RPMI7951 (cell line): Measurements from ENCODE around the gene FASTK. TPM values are rescaled to one million over a fixed set of nuclear protein-coding genes. Genes with fewer than 3 reads are reported as not detected.

Experiments used
- DNase-seq: peaks from one replicate; pipeline ENCODE4 v3.0.0-alpha.2; 2012; ENCODE audit warnings: low read depth
- total RNA-seq: library from RNA; depleted of rRNA; stranded (reverse); fragments of >200 nt; shearing (Covaris generic); gene quantifications from 2 replicates; pipeline ENCODE4 v1.2.3, GENCODE V29; 2014

The FASTK gene
- total RNA-seq, 1 experiment from 2014 or later = 61.3 TPM

DNA sequence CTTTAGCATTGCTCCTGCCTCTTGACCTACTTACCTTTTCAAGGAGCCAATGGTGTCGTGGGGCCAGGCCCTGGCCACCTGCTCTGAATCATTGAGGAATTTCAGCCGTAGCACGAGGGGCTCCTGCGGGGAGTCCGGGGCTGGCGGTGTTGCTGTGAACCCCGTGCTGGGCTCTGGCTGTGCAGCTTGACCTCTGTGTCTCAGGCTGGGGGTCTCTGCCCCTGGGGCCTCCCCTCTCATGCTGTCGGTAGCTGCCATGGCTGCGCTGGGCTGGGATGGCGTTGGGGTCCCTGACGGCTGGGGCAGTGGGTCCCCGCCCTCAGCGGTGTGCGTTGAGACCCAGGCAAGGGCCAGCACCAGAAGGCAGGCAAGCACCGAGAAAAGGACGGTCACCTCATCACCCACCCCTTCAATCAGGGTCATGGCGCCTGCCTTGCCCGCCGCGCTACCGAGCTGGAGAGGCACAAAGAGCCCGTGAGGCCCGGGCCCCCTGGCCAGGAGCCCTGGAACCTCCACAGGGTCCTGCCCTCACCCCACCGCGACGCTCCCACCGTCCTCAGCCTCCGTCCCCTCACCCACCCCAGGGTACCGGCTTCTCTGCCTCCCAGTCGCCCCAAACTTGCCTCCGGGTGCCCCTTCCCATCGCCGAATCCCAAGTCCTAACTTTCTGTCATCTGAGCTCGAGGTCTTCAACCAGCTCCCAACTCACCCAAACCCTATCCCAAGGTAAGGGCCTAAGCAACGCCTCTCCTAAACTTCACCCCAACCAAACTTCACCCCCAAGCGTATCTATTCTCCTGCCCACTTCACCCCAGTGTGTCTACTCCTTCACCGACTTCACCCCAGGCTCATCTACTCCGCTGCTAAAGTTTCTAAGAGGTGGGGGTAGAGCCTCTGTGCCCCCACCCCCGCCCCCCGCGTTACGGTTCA lies 1.8 kb upstream of the FASTK start:
- no peak for DNase-seq

DNA sequence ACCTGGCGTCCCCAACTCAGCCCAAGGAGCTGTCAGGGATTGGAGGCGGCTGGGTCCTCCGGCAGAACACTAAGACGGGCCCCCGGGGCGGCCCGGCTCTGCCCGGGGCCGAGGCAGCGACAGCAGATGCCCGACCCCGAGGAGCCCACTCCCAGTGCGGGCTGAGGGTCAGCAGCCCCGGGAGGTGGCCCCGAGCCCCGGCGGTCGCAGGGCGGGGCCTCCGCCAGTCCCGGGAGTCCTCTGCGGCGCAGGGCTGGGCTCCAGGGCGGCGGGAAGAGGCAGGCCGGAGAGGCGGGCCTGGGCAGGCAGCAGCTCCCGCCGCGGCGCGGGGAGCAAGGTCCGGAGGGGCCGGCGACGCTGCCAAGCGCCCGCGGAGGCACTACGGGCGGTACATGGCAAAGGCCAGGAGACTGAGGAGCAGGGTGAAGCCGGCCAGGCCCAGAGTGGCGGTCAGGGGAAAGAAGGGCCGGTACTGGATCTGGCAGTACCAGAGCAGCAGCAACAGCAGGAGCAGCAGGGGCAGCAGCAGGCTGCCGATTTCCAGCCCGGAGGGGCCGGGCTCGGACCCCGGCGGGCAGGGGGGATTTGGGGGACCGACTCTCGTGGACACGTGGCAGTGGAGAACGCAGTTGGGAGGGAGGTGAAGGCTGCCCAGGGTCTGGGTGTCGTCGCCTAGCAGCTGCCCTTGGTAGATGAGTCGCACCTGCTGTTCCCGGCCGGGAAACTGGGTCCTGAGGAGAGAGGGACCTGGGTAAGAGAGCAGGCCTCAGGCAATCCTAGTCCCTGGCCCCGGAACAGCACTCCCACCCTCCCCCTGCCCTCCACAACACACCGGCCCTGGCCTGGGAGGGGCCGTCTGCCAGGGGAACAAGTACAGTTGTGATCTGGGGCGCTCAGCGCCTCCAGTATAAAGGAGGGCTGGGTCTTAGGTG lies 827 bp upstream of the FASTK start:
- DNase-seq = peak; percentile 39

DNA sequence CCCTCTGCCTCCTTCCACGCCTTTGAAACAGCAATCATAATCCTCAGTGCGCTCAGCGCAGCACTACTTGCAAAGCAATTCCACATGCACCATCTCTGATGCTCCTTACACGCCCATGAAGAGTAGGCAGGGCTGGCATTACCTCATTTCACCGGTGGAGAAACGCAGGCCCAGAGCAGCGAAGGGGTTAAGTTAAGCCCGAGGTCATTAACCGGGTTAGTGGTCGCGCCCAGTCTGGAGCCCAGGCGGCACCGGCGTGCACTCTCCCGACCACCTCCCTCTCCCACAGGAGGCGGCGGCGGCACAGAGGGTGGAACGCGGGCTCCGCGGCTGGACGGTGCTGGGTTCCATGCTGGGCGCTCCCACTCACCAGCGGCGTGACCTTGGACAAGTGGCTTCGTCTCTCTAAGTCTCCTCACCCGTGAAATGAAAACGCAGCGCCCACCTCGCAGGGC lies 515 bp downstream of the FASTK start:
- DNase-seq = peak; percentile 33

DNA sequence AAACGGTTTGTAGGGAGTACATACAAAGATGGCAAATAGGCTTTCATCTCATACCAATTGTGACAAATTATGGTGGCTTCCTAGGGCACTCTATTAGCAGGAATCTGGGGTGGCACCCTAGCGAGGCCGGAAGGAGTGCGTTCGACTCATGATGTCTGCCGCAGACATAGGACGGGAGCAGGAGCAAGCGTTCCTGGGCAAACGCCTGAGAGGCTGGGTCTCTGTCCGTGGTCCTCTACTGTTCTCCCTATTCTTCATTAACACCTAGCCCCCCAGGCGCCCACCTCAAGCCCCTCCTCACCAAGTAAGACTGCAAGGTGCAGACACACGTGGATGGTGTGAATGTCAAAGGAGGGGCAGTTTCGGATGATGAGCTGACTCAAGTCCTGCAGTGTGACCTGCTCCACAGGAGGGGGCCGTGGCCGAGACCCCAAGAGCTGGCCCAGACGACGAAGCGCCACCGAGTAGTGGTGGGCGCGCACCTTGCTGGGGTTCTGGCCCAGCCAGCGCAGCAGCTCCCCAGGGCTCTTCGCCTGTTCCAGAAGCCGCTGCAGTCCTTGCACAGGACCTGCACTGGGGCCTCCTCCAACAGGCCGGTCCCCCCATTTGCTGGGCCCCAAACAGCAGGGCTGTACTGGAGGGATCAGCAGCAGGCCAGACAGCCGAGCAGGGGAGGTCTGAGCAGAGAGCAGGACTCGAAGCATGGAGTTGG lies 1.3 kb downstream of the FASTK start:
- DNase-seq = no peak

DNA sequence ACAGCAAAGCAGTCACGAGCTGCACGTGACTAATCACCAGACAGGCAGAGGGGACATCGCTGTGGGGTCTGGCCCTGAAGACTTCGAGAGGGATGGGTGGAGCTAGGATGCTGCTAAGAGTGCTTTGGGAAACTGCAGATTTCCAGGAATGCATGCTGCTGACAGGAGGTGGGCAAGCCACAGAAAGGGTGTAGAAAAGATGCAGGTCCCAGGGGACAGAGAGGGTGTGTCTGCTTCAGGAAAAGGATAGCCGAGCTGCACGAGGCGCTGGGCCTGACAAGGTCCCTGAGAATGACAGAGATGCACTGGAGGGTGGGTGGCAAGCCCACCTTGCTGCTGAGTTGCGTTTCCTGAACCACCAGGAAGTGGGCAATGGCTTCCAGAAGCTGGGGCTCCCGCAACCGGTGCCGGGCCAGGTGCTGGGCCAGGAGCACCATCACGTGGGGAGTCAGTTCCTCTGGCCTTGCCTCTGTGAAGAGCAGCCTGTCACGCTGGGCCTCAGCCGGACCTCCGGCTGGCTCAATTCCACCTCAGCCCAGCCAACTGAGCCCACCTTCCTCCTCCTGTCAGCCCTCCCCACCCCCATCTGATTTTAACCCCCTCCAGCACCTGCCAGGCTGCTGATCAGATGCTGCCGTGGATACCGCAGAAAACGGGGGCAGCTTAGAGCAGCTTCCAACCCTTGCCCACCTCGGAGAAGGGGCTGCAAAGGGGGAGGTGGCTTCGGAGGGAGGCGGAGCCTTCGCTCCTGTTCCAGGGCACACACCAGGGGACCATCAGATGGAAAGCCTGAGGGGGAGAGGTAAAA lies 2.2 kb downstream of the FASTK start:
- no peak for DNase-seq

DNA sequence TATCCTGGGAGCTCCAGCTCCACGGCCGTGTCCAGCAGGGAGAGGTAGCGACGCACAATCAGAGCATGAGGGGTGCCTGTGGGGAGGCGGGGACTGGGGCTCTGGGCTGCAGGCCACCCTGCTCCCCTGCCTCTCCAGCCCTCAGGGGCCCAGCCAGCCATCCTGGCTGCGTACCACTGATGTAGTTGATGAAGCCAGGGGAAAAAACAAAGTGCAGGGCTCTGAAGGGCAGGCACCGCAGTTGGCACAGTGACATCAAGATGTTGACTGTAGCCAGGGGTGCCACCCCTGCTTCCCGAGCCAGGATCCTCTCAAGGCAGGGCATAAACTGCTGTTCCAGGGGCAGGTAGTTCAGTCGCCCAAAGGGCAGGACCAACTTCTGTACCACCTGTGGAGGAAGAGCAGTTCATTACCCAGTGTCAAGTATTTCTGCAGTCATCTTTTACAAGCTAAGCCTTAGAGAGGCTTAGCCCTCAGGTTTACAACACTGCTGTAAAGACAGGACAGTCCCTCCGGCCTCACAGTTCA lies 2.8 kb downstream of the FASTK start:
- no peak for DNase-seq

DNA sequence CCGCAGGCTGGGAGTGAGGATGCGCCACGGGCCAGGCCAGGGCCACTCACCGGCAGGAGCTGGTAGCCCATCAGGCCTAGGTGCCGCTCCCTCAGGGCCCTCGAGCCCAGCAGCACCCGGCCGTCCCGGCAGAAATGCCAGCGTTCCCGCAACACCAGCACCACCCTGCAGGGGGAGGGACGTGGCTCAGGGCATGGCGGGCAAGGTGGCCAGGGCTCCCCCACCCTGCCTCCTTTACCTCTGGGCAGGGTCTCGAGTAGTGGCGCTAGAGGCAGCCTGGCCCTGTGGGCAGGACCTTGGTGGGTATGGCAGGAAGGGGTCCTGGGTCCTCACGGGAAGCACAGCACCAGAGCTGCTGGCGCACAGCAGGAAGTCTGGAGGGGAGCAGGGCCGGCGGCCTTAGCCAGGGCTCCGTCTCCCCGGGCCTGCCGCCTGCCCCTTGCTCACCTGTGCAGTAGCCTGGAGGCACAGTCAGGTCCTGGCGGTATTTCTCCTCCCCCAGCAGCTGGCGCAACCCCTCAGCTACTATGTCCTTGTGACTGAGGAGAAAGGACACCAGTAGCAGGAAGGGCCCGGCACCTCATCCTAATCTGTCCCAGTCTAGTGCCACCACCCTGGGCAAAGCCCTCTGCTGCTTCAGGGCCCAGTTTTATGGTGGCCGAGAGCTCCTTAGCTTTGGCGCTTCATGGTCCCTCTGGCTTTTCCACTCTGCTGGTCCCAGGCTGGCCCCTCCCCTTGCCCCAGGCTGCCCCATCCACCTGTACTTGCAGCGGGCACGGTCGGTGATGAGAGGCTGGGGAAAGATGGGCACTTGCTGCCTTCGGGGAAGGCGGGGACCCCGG lies 3.5 kb downstream of the FASTK start:
- no peak for DNase-seq

DNA sequence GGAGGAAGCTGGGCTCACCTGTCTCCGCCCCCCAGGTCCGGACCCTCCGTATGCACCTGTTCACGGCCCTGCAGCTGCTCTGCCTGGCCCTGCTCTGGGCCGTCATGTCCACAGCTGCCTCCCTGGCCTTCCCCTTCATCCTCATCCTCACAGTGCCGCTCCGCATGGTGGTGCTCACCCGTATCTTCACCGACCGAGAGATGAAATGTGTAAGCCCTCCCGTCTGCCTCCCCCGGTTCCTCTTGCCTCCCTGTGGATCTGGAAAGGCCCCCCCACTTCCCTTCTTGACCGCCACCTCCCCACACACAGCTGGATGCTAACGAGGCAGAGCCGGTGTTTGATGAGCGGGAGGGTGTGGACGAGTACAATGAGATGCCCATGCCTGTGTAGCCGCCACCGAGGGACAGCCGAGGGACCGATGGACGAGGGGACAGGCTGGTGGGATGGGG lies 4.6 kb downstream of the FASTK start:
- DNase-seq = no peak

DNA sequence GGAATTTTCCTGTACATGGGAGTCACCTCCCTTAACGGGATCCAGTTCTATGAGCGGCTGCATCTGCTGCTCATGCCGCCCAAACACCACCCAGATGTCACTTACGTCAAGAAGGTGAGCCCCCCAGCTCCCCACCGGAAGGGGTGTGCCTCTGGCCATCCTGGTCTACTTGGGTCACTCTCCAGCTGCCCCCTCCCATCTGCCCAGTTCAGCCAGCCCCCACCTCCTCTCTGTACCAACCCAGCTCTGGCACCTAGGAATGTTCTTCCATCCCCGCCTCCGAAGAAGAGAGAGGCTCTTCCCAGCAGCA lies 5.0 kb downstream of the FASTK start:
- no peak for DNase-seq

DNA sequence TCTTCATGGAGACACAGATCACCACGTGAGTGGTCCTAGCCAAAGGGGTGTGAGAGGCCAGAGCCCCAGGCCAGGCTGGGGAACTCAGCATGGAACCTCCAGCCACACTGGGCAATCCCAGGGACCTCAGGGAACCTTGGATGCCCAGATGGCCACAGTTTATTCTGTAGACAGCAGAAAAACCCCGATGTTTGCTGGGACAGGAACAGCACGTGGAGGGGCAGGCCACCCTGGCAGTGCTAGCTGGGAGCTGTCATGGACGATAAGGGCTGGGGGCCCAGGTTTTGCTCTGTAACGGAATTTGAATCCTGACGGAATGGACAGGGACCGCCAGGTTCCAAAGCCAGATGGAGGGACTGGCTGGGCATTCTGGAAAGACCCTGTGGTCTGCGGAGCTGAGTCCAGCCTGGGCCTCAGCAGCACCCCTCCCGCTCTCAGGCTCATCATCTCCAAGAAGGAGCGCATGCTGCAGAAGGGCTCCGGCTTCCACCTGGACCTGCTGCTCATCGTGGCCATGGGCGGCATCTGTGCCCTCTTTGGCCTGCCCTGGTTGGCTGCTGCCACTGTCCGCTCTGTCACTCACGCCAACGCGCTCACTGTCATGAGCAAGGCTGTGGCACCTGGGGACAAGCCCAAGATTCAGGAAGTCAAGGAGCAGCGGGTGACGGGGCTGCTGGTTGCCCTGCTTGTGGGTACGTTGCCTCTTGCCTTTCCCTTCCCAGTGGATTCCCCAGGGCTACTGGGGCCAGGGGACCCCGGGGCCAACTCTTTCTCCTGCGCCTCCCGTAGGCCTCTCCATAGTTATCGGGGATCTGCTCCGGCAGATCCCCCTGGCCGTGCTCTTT lies 5.6 kb downstream of the FASTK start:
- no peak for DNase-seq

DNA sequence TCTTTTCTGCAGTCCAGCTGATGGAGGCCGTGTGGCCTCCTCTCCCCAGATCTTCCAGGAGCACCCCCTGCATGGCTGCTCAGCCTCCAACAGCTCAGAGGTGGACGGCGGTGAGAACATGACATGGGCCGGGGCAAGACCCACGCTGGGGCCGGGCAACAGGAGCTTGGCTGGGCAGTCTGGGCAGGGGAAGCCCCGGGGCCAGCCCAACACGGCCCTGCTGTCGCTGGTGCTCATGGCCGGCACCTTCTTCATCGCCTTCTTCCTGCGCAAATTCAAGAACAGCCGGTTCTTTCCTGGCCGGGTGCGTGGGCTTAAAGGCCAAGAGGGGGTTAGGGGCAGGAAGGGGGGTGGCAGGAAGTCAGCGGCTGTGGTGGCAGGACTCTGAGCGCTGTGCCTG lies 6.6 kb downstream of the FASTK start:
- no peak for DNase-seq

DNA sequence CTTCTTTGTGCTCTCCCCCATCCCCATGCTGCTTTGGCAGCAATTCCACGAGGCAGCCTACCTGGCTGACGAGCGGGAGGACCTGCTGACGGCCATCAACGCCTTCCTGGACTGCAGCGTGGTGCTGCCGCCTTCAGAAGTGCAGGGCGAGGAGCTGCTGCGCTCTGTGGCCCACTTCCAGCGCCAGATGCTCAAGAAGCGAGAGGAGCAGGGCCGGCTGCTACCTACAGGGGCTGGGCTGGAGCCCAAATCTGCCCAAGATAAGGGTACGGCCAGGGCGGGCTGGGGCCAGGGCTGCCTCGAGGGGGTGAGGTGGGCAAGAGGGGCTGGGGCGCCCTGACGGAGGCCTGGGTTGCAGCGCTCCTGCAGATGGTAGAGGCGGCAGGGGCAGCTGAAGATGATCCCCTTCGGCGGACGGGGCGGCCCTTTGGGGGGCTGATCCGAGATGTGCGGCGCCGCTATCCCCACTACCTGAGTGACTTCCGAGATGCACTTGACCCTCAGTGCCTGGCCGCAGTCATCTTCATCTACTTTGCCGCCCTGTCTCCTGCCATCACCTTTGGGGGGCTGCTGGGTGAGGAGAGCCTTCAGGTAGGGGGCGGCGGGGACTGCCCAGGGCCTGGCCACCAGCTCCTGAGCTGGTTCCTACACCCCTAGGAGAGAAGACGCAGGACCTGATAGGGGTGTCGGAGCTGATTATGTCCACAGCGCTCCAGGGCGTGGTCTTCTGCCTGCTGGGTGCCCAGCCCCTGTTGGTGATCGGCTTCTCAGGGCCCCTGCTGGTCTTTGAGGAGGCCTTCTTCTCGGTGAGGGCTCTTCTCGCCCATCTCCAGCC lies 9.4 kb downstream of the FASTK start:
- DNase-seq = no peak

DNA sequence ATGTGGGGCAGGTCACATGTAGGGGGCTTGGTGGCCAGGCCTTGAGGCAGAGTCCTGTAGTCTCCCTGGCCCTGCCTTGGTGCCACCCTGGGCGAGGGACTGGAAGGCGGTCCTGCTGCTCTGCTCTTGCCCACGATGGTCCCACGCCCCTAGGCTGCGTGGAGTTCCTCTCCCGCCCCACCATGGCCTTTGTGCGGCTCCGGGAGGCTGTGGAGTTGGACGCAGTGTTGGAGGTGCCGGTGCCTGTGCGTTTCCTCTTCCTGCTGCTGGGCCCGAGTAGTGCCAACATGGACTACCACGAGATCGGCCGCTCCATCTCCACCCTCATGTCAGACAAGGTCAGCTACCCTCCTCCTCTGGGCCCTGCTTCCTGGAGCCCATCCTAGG lies 10.0 kb downstream of the FASTK start:
- DNase-seq = no peak

DNA sequence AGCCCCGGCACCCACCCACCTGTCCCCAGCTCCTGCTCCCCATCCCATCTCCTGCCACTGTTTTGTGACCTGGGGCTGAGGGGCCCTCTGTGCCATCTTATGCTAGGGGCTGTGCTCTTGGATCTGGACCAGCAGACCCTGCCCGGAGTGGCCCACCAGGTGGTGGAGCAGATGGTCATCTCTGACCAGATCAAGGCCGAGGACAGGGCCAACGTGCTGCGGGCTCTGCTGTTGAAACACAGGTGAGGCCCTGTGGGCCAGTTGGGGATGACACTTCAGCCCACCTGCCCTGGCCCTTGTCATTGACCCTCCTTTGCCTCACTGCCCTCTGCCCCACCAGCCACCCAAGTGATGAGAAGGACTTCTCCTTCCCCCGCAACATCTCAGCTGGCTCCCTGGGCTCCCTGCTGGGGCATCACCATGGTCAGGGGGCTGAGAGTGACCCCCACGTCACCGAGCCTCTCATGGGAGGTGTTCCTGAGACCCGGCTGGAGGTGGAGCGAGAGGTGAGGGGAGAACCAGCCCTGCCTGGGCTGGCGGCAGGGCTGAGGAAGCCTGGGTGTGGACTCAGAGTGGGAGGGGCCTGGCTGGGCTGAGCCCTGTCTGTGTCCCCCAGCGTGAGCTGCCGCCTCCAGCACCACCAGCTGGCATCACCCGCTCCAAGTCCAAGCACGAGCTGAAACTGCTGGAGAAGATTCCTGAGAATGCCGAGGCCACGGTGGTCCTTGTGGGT lies 10.6 kb downstream of the FASTK start:
- DNase-seq = no peak

DNA sequence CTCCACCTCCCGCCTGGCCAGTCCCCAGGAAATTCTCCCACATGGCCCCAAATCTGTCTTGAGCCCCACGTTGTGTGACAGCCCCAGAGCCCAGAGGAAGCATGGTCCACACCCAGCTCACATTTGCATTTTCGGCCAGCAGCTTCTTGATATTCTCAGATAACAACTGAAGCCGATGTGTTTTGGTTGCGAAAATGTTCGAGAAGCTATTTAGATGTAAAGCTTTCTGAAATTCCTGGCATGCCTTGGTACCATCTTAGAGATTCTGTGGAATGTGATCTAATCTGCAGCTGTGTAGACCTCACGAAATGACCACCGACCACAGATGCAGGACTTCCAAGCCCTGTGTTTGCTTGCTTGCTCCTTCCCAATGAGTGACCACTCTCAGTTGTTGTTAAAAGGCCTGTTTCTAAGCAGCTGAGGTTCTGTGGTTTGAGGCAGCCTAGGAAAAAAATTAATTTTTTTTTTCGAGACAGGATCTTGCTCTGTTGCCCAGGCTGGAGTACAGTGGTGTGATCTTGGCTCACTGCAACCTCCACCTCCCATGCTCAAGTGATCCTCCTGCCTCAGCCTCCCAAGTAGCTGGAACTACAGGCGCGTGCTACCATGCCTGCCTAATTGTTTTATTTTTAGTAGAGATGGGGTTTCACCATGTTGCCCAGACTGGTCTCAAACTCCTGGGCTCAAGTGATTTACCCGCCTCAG lies 12.4 kb downstream of the FASTK start:
- no peak for DNase-seq

DNA sequence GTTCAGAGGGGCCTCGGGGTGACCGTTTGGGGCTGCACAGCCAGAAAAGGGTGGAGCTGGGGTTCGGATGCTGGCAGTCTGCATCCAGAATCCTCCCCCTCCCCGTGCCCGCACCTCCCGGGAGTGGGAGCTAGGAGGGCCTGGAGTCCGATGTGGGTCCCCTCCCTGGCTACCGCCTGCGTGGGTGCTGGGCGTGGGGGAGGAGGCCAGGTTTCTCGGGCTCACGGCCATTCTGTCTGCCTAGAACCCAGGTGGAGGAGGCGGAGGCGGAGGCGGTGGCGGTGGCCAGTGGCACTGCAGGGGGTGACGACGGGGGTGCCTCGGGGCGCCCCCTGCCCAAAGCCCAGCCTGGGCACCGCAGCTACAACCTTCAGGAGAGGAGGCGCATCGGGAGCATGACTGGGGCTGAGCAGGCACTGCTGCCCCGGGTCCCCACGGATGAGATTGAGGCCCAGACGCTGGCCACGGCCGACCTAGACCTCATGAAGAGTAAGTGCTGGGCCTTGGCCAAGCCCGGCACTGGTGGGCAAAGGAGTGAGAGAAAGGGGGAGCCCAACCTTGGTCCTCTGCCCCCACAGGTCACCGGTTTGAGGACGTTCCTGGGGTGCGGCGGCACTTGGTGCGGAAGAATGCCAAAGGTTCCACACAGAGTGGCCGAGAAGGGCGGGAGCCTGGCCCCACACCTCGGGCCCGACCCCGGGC lies 14.2 kb downstream of the FASTK start:
- no peak for DNase-seq
